H1 (cell line): ENCODE data around the gene ITPK1. TPM values are rescaled to one million over a fixed set of nuclear protein-coding genes. Genes with fewer than 3 reads are reported as not detected.
A peak's percentile ranks its signal among the peaks of the same experiment; 100 is the strongest.

Experiments used
- CTCF ChIA-PET: fragments of 300-600 bp; sonication (Branson Sonifier 250); formaldehyde crosslinking; loops from one replicate; lab custom pipeline; 2021; ENCODE audit not compliant: partially characterized antibody; lab: Charles Lee
- POLR2A ChIA-PET: fragments of 300-600 bp; sonication (Branson Sonifier 250); formaldehyde crosslinking; loops from one replicate; lab custom pipeline; 2021; ENCODE audit warnings: inconsistent platforms; ENCODE audit not compliant: partially characterized antibody; lab: Charles Lee
- DNase-seq, 2 experiments: peaks; one replicate each; pipeline versions ENCODE4 v3.0.0 to v3.0.0-alpha.2; 2010 to 2022; ENCODE audit warnings: low spot score in 2 of 2, low read depth in 1 of 2, mixed read lengths in 1 of 2
- FAIRE-seq: peaks from 2 replicates; lab custom pipeline; 2011; peaks lifted over from hg19 to GRCh38; lab: Jason Lieb, UNC
- H2AFZ ChIP-seq: 2 replicates; pipeline ENCODE4 v1.8.1; 2012; ENCODE audit warnings: low read length, inconsistent platforms
- H2AK5ac ChIP-seq: 2 replicates; pipeline ENCODE4 v1.6.1; 2013; ENCODE audit warnings: low read depth, low read length
- H2BK120ac ChIP-seq: replicated peaks from 2 replicates; pipeline ENCODE3; 2013; ENCODE audit warnings: low read depth, low read length, inconsistent platforms
- H2BK12ac ChIP-seq: 2 replicates; pipeline ENCODE4 v1.6.1; 2013; ENCODE audit warnings: low read depth, low read length
- H2BK15ac ChIP-seq: 2 replicates; pipeline ENCODE4 v1.6.1; 2013; ENCODE audit warnings: low read length
- H2BK20ac ChIP-seq: 2 replicates; pipeline ENCODE4 v1.6.1; 2013; ENCODE audit warnings: low read length
- H2BK5ac ChIP-seq: 2 replicates; pipeline ENCODE4 v1.6.1; 2013; ENCODE audit warnings: low read depth, low read length
- H3K14ac ChIP-seq: 2 replicates; pipeline ENCODE4 v1.6.1; 2013; ENCODE audit warnings: inconsistent platforms; ENCODE audit not compliant: insufficient read length
- H3K18ac ChIP-seq: 2 replicates; pipeline ENCODE4 v1.6.1; 2013; ENCODE audit warnings: low read length; ENCODE audit errors: extremely low read depth
- H3K23ac ChIP-seq: 2 replicates; pipeline ENCODE4 v1.6.1; 2013; ENCODE audit warnings: inconsistent platforms; ENCODE audit not compliant: insufficient read length
- H3K23me2 ChIP-seq: 2 replicates; pipeline ENCODE4 v1.6.1; 2013; ENCODE audit warnings: low read depth, low read length
- H3K27ac ChIP-seq: 2 replicates; pipeline ENCODE4 v1.6.1; 2011; ENCODE audit warnings: low read depth, low read length, inconsistent platforms
- H3K27me3 ChIP-seq, 4 experiments: replicated peaks in 1 of 4; 1 replicate in 1 of 4; 2 replicates in 3 of 4; pipeline versions ENCODE4 v1.6.1 to v1.8.1; 2011 to 2013; ENCODE audit warnings: low read length in 3 of 4, mild to moderate bottlenecking in 3 of 4, inconsistent platforms in 2 of 4, mixed read lengths in 2 of 4, moderate library complexity in 1 of 4; ENCODE audit not compliant: control insufficient read depth in 3 of 4, insufficient read depth in 3 of 4; ENCODE audit errors: extremely low read depth in 1 of 4
- H3K36me3 ChIP-seq, 4 experiments: 2 replicates each; pipeline versions ENCODE4 v1.6.1 to v1.8.1; 2011 to 2013; ENCODE audit warnings: mild to moderate bottlenecking in 4 of 4, low read length in 3 of 4, moderate library complexity in 2 of 4, control low read depth in 1 of 4, inconsistent platforms in 1 of 4; ENCODE audit not compliant: insufficient read depth in 4 of 4, control insufficient read depth in 2 of 4
- H3K4ac ChIP-seq: replicated peaks from 2 replicates; pipeline ENCODE3; 2013; ENCODE audit warnings: low read length, low read depth, mixed read lengths, inconsistent platforms; ENCODE audit not compliant: insufficient read length
- H3K4me1 ChIP-seq, 4 experiments: replicated peaks in 1 of 4; 1 replicate in 1 of 4; 2 replicates in 3 of 4; pipeline versions ENCODE4 v1.6.1 to v1.8.1; 2011 to 2013; ENCODE audit warnings: low read length in 3 of 4, inconsistent platforms in 2 of 4, mixed read lengths in 1 of 4; ENCODE audit not compliant: insufficient read depth in 4 of 4, control insufficient read depth in 3 of 4
- H3K4me2 ChIP-seq, 2 experiments: 2 replicates each; pipeline versions ENCODE4 v1.6.1 to v1.8.1; 2011 to 2013; ENCODE audit warnings: low read depth in 2 of 2, low read length in 2 of 2, control low read depth in 1 of 2, inconsistent platforms in 1 of 2, mild to moderate bottlenecking in 1 of 2; ENCODE audit not compliant: insufficient read depth in 1 of 2
- H3K4me3 ChIP-seq, 4 experiments: fragments of 200-600, 300-600 bp in 1 of 4; sonication (generic), shearing (Covaris generic), sonication (Bioruptor Twin) in 1 of 4; 2 replicates each; pipeline versions ENCODE4 v1.5.1 to v1.8.1; 2011 to 2016; ENCODE audit warnings: low read length in 4 of 4, low read depth in 3 of 4, control low read depth in 2 of 4, inconsistent platforms in 2 of 4, mild to moderate bottlenecking in 2 of 4, mixed read lengths in 1 of 4, moderate library complexity in 1 of 4; ENCODE audit not compliant: insufficient read depth in 2 of 4; ENCODE audit errors: extremely low read depth in 1 of 4
- H3K56ac ChIP-seq: replicated peaks from 2 replicates; pipeline ENCODE3; 2013; ENCODE audit warnings: low read depth, mild to moderate bottlenecking, mixed read lengths, low read length, inconsistent platforms; ENCODE audit not compliant: insufficient read length
- H3K79me1 ChIP-seq: 2 replicates; pipeline ENCODE4 v1.6.1; 2013; ENCODE audit warnings: low read depth, low read length, control low read depth
- H3K79me2 ChIP-seq, 2 experiments: 2 replicates each; pipeline versions ENCODE4 v1.6.1 to v1.8.1; 2012 to 2013; ENCODE audit warnings: low read length in 2 of 2, mild to moderate bottlenecking in 2 of 2, inconsistent platforms in 1 of 2; ENCODE audit not compliant: insufficient read depth in 2 of 2, control insufficient read depth in 1 of 2
- H3K9ac ChIP-seq, 4 experiments: replicated peaks in 1 of 4; 1 replicate in 1 of 4; 2 replicates in 3 of 4; pipeline versions ENCODE4 v1.6.1 to v1.8.1; 2011 to 2013; ENCODE audit warnings: low read depth in 3 of 4, low read length in 3 of 4, control low read depth in 2 of 4, mild to moderate bottlenecking in 2 of 4, moderate library complexity in 2 of 4, inconsistent platforms in 1 of 4; ENCODE audit errors: extremely low read depth in 1 of 4
- H3K9me3 ChIP-seq, 2 experiments: 2 replicates each; pipeline versions ENCODE4 v1.6.1 to v1.8.1; 2012 to 2013; ENCODE audit warnings: mild to moderate bottlenecking in 2 of 2, moderate library complexity in 2 of 2, control low read depth in 1 of 2, inconsistent platforms in 1 of 2, low read depth in 1 of 2, low read length in 1 of 2, mixed read lengths in 1 of 2; ENCODE audit not compliant: insufficient read depth in 2 of 2
- H4K20me1 ChIP-seq, 2 experiments: replicated peaks in 1 of 2; 2 replicates each; pipeline versions ENCODE3 to v1.8.1; 2011 to 2013; ENCODE audit warnings: inconsistent platforms in 2 of 2, low read length in 2 of 2, mild to moderate bottlenecking in 1 of 2; ENCODE audit not compliant: insufficient read depth in 2 of 2, control insufficient read depth in 1 of 2
- H4K5ac ChIP-seq: 2 replicates; pipeline ENCODE4 v1.6.1; 2013; ENCODE audit warnings: low read length, low read depth, mixed read lengths, inconsistent platforms; ENCODE audit not compliant: insufficient read length
- H4K8ac ChIP-seq: 2 replicates; pipeline ENCODE4 v1.8.0; 2013; ENCODE audit warnings: mild to moderate bottlenecking, moderate library complexity, low read length, inconsistent platforms; ENCODE audit not compliant: insufficient read depth; ENCODE audit errors: extremely low read depth
- H4K91ac ChIP-seq: replicated peaks from 2 replicates; pipeline ENCODE3; 2013; ENCODE audit warnings: low read length, mixed read lengths, inconsistent platforms; ENCODE audit not compliant: insufficient read length
- SUZ12 ChIP-seq: fragments of 200-600 bp; sonication (generic); IDR thresholded peaks from 2 replicates; pipeline ENCODE4 v1.6.1; 2012; ENCODE audit warnings: mild to moderate bottlenecking, inconsistent platforms, low read length, moderate library complexity, mixed read lengths
- ZNF274 ChIP-seq: IDR thresholded peaks from 2 replicates; pipeline ENCODE4 v1.7.0; 2012; ENCODE audit warnings: low read length, borderline replicate concordance; ENCODE audit errors: extremely low read depth
- WGBS, 2 experiments: shearing (Covaris generic) in 1 of 2; methylation state at CpG; one replicate each; pipeline versions ENCODE4 v1.1.6 to v1.1.7; 2013 to 2015; ENCODE audit warnings: low lambda C conversion rate in 2 of 2, mixed read lengths in 2 of 2, inconsistent platforms in 1 of 2, low coverage in 1 of 2, missing lambda C conversion rate in 1 of 2; ENCODE audit not compliant: insufficient replicate concordance in 2 of 2, insufficient coverage in 1 of 2, insufficient read length in 1 of 2; ENCODE audit errors: extremely low coverage in 1 of 2, missing lambda C conversion rate in 1 of 2; 5-methylcytosine and 5-hydroxymethylcytosine counted together
- polyA plus RNA-seq, 7 experiments: library from polyadenylated mRNA; depleted of rRNA in 3 of 7; stranded (reverse) in 5 of 7; unstranded in 2 of 7; fragments of >200 nt in 5 of 7; fragments of 200-250 nt in 2 of 7; gene quantifications; 1 replicate in 5 of 7; 2 replicates in 1 of 7; 4 replicates in 1 of 7; pipeline versions ENCODE4 v1.2.1 to v1.2.3, GENCODE V29; 2011 to 2013; ENCODE audit warnings: missing spikeins in 2 of 7, mixed read lengths in 2 of 7
- total RNA-seq: library from RNA; stranded (reverse); fragmentation: NEBNext Ultra II Directional; extraction: Animal tissue kit (Norgen Biotek cat#: 25700); gene quantifications from 2 replicates; pipeline ENCODE4 v1.2.1, GENCODE V29; 2021

The ITPK1 gene
- total and polyA plus RNA-seq, 2 of the 8 experiments (the other 6 are each of a cell fraction or from before 2014, with no cell fraction given): 108 to 143 TPM

DNA sequence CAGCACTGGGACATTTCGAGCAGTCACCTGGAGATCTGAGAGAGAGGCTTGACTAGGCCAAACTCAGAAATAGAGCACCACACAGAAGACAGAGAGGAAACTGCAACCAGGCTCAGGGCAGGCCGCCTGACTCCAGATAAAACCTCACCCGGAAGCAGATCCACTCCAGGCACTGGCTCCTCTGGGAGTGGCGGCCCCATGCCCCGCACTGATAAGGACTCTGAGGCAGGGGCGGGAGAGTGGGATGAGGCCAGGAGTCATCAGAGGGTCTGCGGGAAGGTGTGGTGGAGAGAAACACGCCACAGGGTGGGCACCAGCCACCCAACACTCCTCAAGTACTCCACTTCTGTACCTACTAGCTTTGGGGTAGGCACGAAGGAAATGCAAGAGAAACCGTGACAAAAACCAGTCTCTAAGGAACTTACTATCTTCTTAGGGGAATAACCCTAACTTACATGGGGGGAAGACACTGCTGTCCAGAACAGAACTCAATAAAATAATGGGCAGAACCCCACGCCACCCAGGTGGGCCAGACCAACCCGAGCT lies 121.5 kb downstream of the ITPK1 start:
- Histone ChIP-seq H4K8ac (no peak overlapping the region), H3K79me1 (peaks cover 7% of the 10 kb centered on the region), H2AFZ (no peak overlapping the region), H3K79me2 (peaks cover 0 to 5% of the 10 kb centered on the region in 2 experiments; a peak in 1 of 4 replicates), H2BK15ac (no peak overlapping the region), H3K56ac (no peak overlapping the region), H4K20me1 (peaks cover 3 to 7% of the 10 kb centered on the region in 2 experiments), H4K5ac (no peak overlapping the region), H3K9ac (no peak overlapping the region), H3K27ac (no peak overlapping the region), H2AK5ac (no peak overlapping the region), H2BK12ac (no peak overlapping the region), H3K18ac (no peak overlapping the region), H3K4ac (no peak overlapping the region), H3K4me2 (no peak overlapping the region), H2BK5ac (peak overlapping the region; percentile 44; the same call in 1 of the 2 replicates), H3K23ac (no peak overlapping the region), H2BK120ac (no peak overlapping the region), H2BK20ac (no peak overlapping the region), H3K14ac (no peak overlapping the region), H4K91ac (no peak overlapping the region), H3K9me3 (no peaks in the 10 kb centered on the region), H3K36me3 (peaks cover 2 to 6% (median 6%) of the 10 kb centered on the region in 4 experiments; a peak in 4 of 8 replicates), H3K27me3 (no peaks in the 10 kb centered on the region), H3K23me2 (no peaks in the 10 kb centered on the region), H3K4me3 (no peak overlapping the region), H3K4me1 (peaks cover 0 to 8% (median 0%) of the 10 kb centered on the region in 4 experiments; a peak in 2 of 7 replicates)
- DNase-seq (no peak), FAIRE-seq (no peak)
- ChIA-PET CTCF (interaction anchor here (0.8 to 6.8 kb wide), 7 partner anchors 12 to 133 kb away, joined by 3 to 30 read pairs (median 3); no protein-coding TSS in a partner anchor), POLR2A (interaction anchor here (0.7 to 1.9 kb wide), 3 partner anchors 18 to 120 kb away, joined by 3 to 4 read pairs (median 3); no protein-coding TSS in a partner anchor)
- WGBS, 2 experiments: 90% methylated on average over 12 of the region's 12 CpGs; no CpG with 5 or more reads in 1 of the 2 experiments
- TF ChIP-seq SUZ12 (no peak), ZNF274 (no peak)
